Hepatocyte (in vitro differentiated cells): ENCODE results near the gene PRSS21. TPM values are rescaled to one million over a fixed set of nuclear protein-coding genes. Genes with fewer than 3 reads are reported as not detected.

ENCODE experiments used
- DNase-seq: peaks from one replicate; pipeline ENCODE4 v3.0.0-alpha.2; 2016; ENCODE audit warnings: low spot score
- H2AFZ ChIP-seq: fragments of 200-600 bp; sonication (generic); 2 replicates; pipeline ENCODE4 v1.6.0; 2016; ENCODE audit warnings: antibody characterized with exemption, mild to moderate bottlenecking
- H3K27ac ChIP-seq: fragments of 200-600 bp; sonication (generic); 2 replicates; pipeline ENCODE4 v1.5.1; 2016; ENCODE audit warnings: mild to moderate bottlenecking
- H3K27me3 ChIP-seq: fragments of 200-600 bp; sonication (generic); 2 replicates; pipeline ENCODE4 v1.6.1; 2016
- H3K36me3 ChIP-seq: fragments of 200-600 bp; sonication (generic); replicated peaks from 2 replicates; pipeline ENCODE4 v1.5.1; 2016; ENCODE audit warnings: low read depth; ENCODE audit not compliant: insufficient read depth
- H3K4me1 ChIP-seq: fragments of 200-600 bp; sonication (generic); 2 replicates; pipeline ENCODE4 v1.5.1; 2016; ENCODE audit warnings: mild to moderate bottlenecking, moderate library complexity; ENCODE audit not compliant: insufficient read depth
- H3K4me2 ChIP-seq: fragments of 200-600 bp; sonication (generic); 2 replicates; pipeline ENCODE4 v1.6.0; 2016
- H3K4me3 ChIP-seq: fragments of 200-600 bp; sonication (generic); 2 replicates; pipeline ENCODE4 v1.5.1; 2016; ENCODE audit warnings: mild to moderate bottlenecking
- H3K79me2 ChIP-seq: fragments of 200-600 bp; sonication (generic); 2 replicates; pipeline ENCODE4 v1.6.0; 2017; ENCODE audit warnings: mild to moderate bottlenecking
- H3K9me2 ChIP-seq: fragments of 200-600 bp; sonication (generic); replicated peaks from 2 replicates; pipeline ENCODE4 v1.6.0; 2017; ENCODE audit warnings: mild to moderate bottlenecking; ENCODE audit not compliant: insufficient read depth
- H3K9me3 ChIP-seq: fragments of 200-600 bp; sonication (generic); 2 replicates; pipeline ENCODE4 v1.5.1; 2016; ENCODE audit warnings: low read depth, mild to moderate bottlenecking
- H4K20me1 ChIP-seq: fragments of 200-600 bp; sonication (generic); 2 replicates; pipeline ENCODE4 v1.6.0; 2016; ENCODE audit warnings: mild to moderate bottlenecking; ENCODE audit not compliant: insufficient read depth, poor library complexity, severe bottlenecking
- CTCF ChIP-seq: fragments of 200-600 bp; sonication (generic); IDR thresholded peaks from 2 replicates; pipeline ENCODE4 v1.5.1; 2016; ENCODE audit warnings: antibody characterized with exemption, mild to moderate bottlenecking; ENCODE audit not compliant: poor library complexity
- EZH2 ChIP-seq: fragments of 200-600 bp; sonication (generic); IDR thresholded peaks from 2 replicates; pipeline ENCODE4 v1.6.1; 2016; ENCODE audit warnings: antibody characterized with exemption, mild to moderate bottlenecking, borderline replicate concordance
- EZH2phosphoT487 ChIP-seq: fragments of 200-600 bp; sonication (generic); IDR thresholded peaks from one replicate; pipeline ENCODE4 v1.6.1; 2018; ENCODE audit warnings: antibody characterized with exemption, mild to moderate bottlenecking, low read depth, moderate library complexity; ENCODE audit not compliant: unreplicated experiment, severe bottlenecking
- WGBS: methylation state at CpG from one replicate; pipeline ENCODE4 v1.1.6; 2016; ENCODE audit warnings: low lambda C conversion rate; ENCODE audit errors: missing lambda C conversion rate; 5-methylcytosine and 5-hydroxymethylcytosine counted together
- polyA plus RNA-seq: library from polyadenylated mRNA; unstranded; fragments of >200 nt; fragmentation: Nextera tagmentation; extraction: Ambion mirVana; gene quantifications from 2 replicates; pipeline ENCODE4 v1.2.1, GENCODE V29; 2016
- small RNA-seq: library from RNA; depleted of rRNA; stranded (forward); fragments of <200 nt; gene quantifications from one replicate; pipeline ENCODE3, GENCODE V24; 2014
- total RNA-seq: library from RNA; depleted of rRNA; stranded (reverse); fragments of >200 nt; gene quantifications from 2 replicates; pipeline ENCODE4 v1.2.3, GENCODE V29; 2014

PRSS21 gene
- total and polyA plus RNA-seq, 2 experiments from 2014 or later, result not detected

- Histone ChIP-seq H3K9me3 (no peaks in the 10 kb centered on the region), H3K36me3 (no peaks in the 10 kb centered on the region), H2AFZ (peak overlapping the region; percentile 82), H3K27me3 (no peaks in the 10 kb centered on the region), H4K20me1 (no peaks in the 10 kb centered on the region), H3K79me2 (no peaks in the 10 kb centered on the region), H3K9me2 (no peaks in the 10 kb centered on the region), H3K4me2 (peak overlapping the region; percentile 73), H3K4me3 (peak overlapping the region; percentile 47), H3K27ac (peak overlapping the region; percentile 93), H3K4me1 (peaks cover 6% of the 10 kb centered on the region)
- 2% methylated on average over 45 of the region's 45 CpGs for WGBS
- TF ChIP-seq CTCF (peak; percentile 98), EZH2phosphoT487 (no peak), EZH2 (no peak)
- peak; percentile 95 for DNase-seq
These were observed 51.2 kb downstream of the PRSS21 start for GRCh38 chr16:2867987-2868789.

Small RNA genes within 50 kb of the gene (small RNA-seq; reads per million reads assigned to genes)
- gene SNORA3C, result not detected

Other genes starting within 250 kb of the PRSS21 start
- gene KCTD5, start 134.7 kb upstream of the PRSS21 start, total RNA-seq, result 22.7 and 31.5 TPM in 2 replicates
- 24.5 and 32.2 TPM in 2 replicates for gene KCTD5, start 134.7 kb upstream of the PRSS21 start, polyA plus RNA-seq
- gene PRSS27, start 97.0 kb upstream of the PRSS21 start, total RNA-seq, result 1.4 and 4.3 TPM in 2 replicates
- 1.4 and 4.8 TPM in 2 replicates for gene PRSS27, start 97.0 kb upstream of the PRSS21 start, polyA plus RNA-seq
- gene SRRM2, start 64.6 kb upstream of the PRSS21 start, total RNA-seq, result 82.9 and 142 TPM in 2 replicates
- gene SRRM2, start 64.6 kb upstream of the PRSS21 start, polyA plus RNA-seq, result 403 and 666 TPM in 2 replicates
- 255 and 540 TPM in 2 replicates for gene ELOB, start 40.0 kb upstream of the PRSS21 start, total RNA-seq
- gene ELOB, start 40.0 kb upstream of the PRSS21 start, polyA plus RNA-seq, result 627 and 642 TPM in 2 replicates
- 0.20 TPM in 1 of 2 replicates, not detected in the other for gene PRSS33, start 29.7 kb upstream of the PRSS21 start, total RNA-seq
- gene PRSS33, start 29.7 kb upstream of the PRSS21 start, polyA plus RNA-seq, result not detected in 2 replicates
- gene PRSS41, start 18.8 kb upstream of the PRSS21 start, total RNA-seq, result not detected in 2 replicates
- gene PRSS41, start 18.8 kb upstream of the PRSS21 start, polyA plus RNA-seq, result not detected in 2 replicates
- 4.3 and 5.4 TPM in 2 replicates for gene ZG16B, start 13.1 kb downstream of the PRSS21 start, total RNA-seq
- gene ZG16B, start 13.1 kb downstream of the PRSS21 start, polyA plus RNA-seq, result 4.9 and 7.9 TPM in 2 replicates
- 50.0 and 60.2 TPM in 2 replicates for gene PRSS22, start 40.9 kb downstream of the PRSS21 start, total RNA-seq
- 66.3 and 100 TPM in 2 replicates for gene PRSS22, start 40.9 kb downstream of the PRSS21 start, polyA plus RNA-seq
- gene FLYWCH2, start 66.0 kb downstream of the PRSS21 start, total RNA-seq, result 31.6 and 45.1 TPM in 2 replicates
- 33.1 and 40.0 TPM in 2 replicates for gene FLYWCH2, start 66.0 kb downstream of the PRSS21 start, polyA plus RNA-seq
- 11.7 and 14.6 TPM in 2 replicates for gene FLYWCH1, start 94.7 kb downstream of the PRSS21 start, total RNA-seq
- 16.9 and 17.1 TPM in 2 replicates for gene FLYWCH1, start 94.7 kb downstream of the PRSS21 start, polyA plus RNA-seq
- 0.52 and 3.6 TPM in 2 replicates for gene KREMEN2, start 147.0 kb downstream of the PRSS21 start, total RNA-seq
- 4.9 and 5.8 TPM in 2 replicates for gene KREMEN2, start 147.0 kb downstream of the PRSS21 start, polyA plus RNA-seq
- 2.8 and 4.5 TPM in 2 replicates for gene PAQR4, start 152.1 kb downstream of the PRSS21 start, total RNA-seq
- gene PAQR4, start 152.1 kb downstream of the PRSS21 start, polyA plus RNA-seq, result 3.7 and 8.3 TPM in 2 replicates
- gene PKMYT1, start 163.2 kb downstream of the PRSS21 start, total RNA-seq, result 5.5 and 7.7 TPM in 2 replicates
- gene PKMYT1, start 163.2 kb downstream of the PRSS21 start, polyA plus RNA-seq, result 17.1 and 21.0 TPM in 2 replicates
- 2.0 and 3.5 TPM in 2 replicates for gene CLDN9, start 195.7 kb downstream of the PRSS21 start, total RNA-seq
- 8.9 and 9.0 TPM in 2 replicates for gene CLDN9, start 195.7 kb downstream of the PRSS21 start, polyA plus RNA-seq
- gene CLDN6, start 200.9 kb downstream of the PRSS21 start, total RNA-seq, result 258 and 297 TPM in 2 replicates
- gene CLDN6, start 200.9 kb downstream of the PRSS21 start, polyA plus RNA-seq, result 568 and 574 TPM in 2 replicates
- 126 and 127 TPM in 2 replicates for gene TNFRSF12A, start 203.1 kb downstream of the PRSS21 start, total RNA-seq
- gene TNFRSF12A, start 203.1 kb downstream of the PRSS21 start, polyA plus RNA-seq, result 385 and 452 TPM in 2 replicates
- 19.7 and 35.7 TPM in 2 replicates for gene HCFC1R1, start 206.7 kb downstream of the PRSS21 start, total RNA-seq
- 158 and 201 TPM in 2 replicates for gene HCFC1R1, start 206.7 kb downstream of the PRSS21 start, polyA plus RNA-seq
- gene THOC6, start 206.8 kb downstream of the PRSS21 start, total RNA-seq, result 35.6 and 41.2 TPM in 2 replicates
- gene THOC6, start 206.8 kb downstream of the PRSS21 start, polyA plus RNA-seq, result 79.4 and 86.2 TPM in 2 replicates
- gene BICDL2, start 219.7 kb downstream of the PRSS21 start, total RNA-seq, result 10.0 and 12.3 TPM in 2 replicates
- 11.8 and 12.8 TPM in 2 replicates for gene BICDL2, start 219.7 kb downstream of the PRSS21 start, polyA plus RNA-seq
- gene MMP25, start 229.3 kb downstream of the PRSS21 start, total RNA-seq, result 0.60 TPM in 1 of 2 replicates, not detected in the other
- 6.3 and 8.7 TPM in 2 replicates for gene MMP25, start 229.3 kb downstream of the PRSS21 start, polyA plus RNA-seq
- 82.0 and 110 TPM in 2 replicates for gene IL32, start 248.4 kb downstream of the PRSS21 start, total RNA-seq
- gene IL32, start 248.4 kb downstream of the PRSS21 start, polyA plus RNA-seq, result 124 and 131 TPM in 2 replicates